Measurements from ENCODE around the gene TENT5A.

Gene TENT5A

DNA sequence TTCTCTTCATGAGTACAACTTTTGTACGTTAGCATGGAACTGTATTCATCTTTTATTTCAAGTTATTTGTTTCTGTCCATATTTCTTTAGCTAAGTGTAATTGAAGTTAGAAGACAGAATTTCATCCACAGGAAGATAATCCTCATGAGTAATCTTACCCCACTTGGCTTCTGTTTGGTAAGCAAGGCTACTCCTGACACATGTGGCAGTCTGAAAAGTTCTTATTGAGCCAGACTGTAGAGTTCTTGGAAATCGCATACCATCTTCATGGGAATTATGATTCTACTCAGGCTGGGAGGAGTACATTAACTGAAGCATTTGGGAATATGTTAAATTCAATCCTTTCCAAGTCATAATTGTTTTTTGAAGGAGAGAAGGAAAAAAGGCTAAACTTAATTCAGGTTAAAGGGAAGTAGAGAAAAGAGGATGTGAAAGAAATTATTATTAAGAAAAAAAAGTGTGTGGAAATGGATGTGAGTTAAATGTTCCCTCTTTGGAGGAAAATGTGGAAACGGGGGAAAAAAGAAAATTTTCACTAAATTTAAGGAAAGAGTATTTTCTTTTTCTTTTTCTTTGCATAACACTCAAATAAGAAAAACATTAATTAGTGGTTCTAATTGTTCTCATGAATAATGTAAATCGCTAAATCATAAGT is 41.5 kb upstream of the TENT5A start:
- peak; percentile 79 for DNase-seq (ENCODE audit: low read depth)
- no peak overlapping the region for H3K4me3 ChIP-seq (ENCODE audit: low read depth, low read length)
- TF ChIP-seq, protein P1, sequence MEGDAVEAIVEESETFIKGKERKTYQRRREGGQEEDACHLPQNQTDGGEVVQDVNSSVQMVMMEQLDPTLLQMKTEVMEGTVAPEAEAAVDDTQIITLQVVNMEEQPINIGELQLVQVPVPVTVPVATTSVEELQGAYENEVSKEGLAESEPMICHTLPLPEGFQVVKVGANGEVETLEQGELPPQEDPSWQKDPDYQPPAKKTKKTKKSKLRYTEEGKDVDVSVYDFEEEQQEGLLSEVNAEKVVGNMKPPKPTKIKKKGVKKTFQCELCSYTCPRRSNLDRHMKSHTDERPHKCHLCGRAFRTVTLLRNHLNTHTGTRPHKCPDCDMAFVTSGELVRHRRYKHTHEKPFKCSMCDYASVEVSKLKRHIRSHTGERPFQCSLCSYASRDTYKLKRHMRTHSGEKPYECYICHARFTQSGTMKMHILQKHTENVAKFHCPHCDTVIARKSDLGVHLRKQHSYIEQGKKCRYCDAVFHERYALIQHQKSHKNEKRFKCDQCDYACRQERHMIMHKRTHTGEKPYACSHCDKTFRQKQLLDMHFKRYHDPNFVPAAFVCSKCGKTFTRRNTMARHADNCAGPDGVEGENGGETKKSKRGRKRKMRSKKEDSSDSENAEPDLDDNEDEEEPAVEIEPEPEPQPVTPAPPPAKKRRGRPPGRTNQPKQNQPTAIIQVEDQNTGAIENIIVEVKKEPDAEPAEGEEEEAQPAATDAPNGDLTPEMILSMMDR (conservative IDR thresholded peaks at IDR 0.05; ENCODE audit: low read depth, low read length): no peak

DNA sequence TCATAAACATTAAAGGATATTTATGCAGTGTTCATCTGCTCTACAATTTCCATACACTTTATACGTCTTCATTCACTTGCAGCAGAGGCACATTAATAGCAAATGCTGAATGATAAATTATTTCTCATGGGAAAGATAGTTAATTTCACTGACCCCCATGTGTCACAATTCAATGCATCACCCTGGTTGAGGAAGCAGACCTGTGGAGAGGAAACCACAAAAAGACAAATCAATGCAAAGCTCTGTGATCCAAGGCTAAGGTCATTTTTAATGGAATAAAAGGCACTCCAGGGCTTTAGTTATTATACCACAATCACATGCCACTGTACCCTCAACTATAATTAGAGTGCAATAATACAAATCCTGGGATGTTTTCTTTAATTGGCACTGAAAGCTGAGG is 40.3 kb upstream of the TENT5A start:
- no peak overlapping the region for H3K4me3 ChIP-seq (ENCODE audit: low read depth, low read length)
- peak; percentile 61 for DNase-seq (ENCODE audit: low read depth)
- TF ChIP-seq, protein P1 (conservative IDR thresholded peaks at IDR 0.05; ENCODE audit: low read depth, low read length): no peak

DNA sequence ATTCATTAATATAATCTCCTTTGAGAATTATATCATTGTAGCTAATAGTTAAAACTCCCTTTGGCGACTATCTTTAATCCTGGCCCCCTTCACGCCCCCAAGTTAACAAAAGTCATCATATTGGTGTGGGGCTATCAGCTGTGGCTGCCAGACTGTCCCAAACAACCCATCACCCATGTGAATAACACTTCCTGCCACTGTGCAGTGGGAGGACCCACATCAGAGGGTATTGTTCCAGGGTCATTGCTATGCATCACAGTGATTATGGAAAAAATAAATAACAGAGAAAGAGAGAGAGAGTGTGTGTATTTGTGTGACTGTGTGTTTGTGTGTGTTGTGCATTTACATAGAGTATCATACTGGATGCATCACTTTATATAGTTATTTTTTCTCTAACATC is 39.3 kb upstream of the TENT5A start:
- no peak for DNase-seq (ENCODE audit: low read depth)
- H3K4me3 ChIP-seq (ENCODE audit: low read depth, low read length): no peak overlapping the region
- TF ChIP-seq, protein P1 (conservative IDR thresholded peaks at IDR 0.05; ENCODE audit: low read depth, low read length): no peak

DNA sequence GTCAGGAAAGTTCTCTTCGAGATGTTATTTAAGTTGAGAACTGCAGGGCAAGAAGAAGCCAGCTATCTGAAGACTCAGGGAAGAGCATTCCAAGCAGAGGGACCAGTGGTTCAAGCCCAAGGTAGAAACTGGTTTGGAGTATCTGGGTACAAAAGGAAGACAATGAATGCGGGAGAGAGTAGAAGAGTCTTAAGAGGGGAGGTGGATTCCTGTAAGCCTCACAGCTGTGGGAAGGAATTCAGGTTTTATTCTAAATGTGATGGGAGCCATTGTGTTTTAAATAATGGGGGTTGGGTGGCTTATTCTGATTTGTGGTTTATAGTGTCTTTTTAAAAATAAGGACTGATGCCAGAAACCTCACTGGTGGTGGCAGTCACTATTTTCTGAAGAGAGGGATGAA is 37.6 kb upstream of the TENT5A start:
- no peak overlapping the region for H3K4me3 ChIP-seq (ENCODE audit: low read depth, low read length)
- TF ChIP-seq, protein P1 (conservative IDR thresholded peaks at IDR 0.05; ENCODE audit: low read depth, low read length): no peak
- DNase-seq (ENCODE audit: low read depth): no peak

DNA sequence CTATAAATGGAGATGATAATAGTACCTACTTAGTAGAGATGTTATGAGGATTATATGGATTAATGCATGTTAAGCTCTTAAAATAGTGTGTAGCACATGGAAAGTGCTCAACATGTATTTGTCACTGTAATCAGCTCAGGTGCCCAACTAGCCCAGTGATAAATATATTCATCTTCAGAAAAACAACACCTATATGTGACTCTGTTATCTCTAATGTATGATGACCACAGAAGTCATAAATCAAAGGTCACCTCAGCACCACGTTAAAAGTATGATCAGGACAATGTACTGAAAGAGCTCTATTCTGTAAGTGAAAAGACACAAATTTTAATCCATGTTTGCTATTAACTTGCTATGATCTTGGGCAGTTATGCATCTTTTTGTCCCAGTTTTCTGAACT is 36.8 kb upstream of the TENT5A start:
- TF ChIP-seq, protein P1 (conservative IDR thresholded peaks at IDR 0.05; ENCODE audit: low read depth, low read length): no peak
- no peak overlapping the region for H3K4me3 ChIP-seq (ENCODE audit: low read depth, low read length)
- DNase-seq (ENCODE audit: low read depth): no peak

DNA sequence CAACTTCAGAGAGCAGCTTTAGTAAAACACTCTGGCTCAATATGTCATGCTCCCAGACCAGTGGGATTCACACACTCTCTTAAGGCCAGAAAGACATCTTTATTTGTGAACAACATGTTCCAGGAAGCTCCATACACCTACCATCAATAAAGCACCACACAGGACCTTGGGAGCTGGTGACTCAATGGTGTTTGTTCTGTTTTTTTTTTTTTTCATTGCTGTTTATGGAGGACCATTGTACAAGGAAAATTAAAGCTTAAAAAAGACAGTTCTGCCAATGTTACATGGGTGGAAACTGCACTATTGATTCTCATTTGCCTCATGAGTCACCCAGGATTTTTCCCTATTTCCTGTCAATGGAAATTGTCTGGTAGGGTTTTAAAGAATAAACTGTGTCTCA is 36.3 kb upstream of the TENT5A start:
- TF ChIP-seq, protein P1 (conservative IDR thresholded peaks at IDR 0.05; ENCODE audit: low read depth, low read length): no peak

More for the DNA sequence above, 36.3 kb upstream of the TENT5A start:
- peak; percentile 25 for DNase-seq (ENCODE audit: low read depth)
- H3K4me3 ChIP-seq (ENCODE audit: low read depth, low read length): no peak overlapping the region
